ENCODE results near the gene NTNG1.
"Not testable (repeated sequence)": the region's sequence is repeated elsewhere in the genome, so short reads cannot be mapped to it uniquely, and the experiment has no call there.

Gene NTNG1

DNA sequence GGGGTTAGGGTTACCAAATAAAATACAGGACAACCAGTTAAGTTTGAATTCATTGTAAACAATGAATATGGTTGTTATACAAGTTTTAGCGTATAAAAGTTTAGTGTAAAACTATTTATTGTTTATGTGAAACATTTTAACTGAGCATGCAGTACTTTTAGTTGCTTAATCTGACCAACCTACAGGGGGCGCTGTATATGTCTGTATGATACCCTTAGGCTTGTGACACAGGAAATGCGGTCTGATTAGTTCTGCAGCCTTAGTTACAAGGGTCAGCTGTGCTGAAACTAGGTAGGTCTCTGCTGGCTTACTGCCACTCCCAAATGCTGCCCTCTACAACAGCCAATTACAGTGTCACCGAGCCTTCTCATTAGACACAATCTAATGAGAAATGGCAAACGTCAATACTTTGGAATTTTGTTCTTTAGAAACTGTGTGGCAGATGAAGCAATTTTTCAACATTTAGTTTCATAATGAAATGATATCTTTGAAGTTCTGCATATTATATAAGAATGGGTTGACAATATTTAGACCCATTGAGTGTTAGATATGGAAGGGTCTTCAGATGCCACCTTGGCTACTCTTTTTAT is 56.2 kb downstream of the NTNG1 start:
- DNase-seq = no peak

DNA sequence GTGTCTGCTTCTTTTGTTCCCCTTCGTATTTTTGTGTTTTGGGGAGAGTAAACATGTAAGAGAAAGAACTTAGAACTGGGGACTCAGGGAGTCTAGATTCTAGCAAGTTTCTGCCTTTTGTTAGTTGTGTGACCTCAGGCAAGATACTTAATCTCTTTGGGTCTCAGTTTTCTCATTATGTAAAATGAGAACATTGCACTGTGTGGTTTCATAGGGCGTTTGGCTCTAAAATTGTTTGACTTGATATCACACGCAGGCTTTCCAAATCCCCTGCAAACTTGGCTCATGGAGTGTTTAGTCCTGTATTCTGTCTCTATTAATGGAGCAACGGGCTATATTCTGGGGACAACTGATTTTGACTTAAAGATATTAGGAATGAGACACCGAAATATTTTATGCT is 57.7 kb downstream of the NTNG1 start:
- no peak for DNase-seq

DNA sequence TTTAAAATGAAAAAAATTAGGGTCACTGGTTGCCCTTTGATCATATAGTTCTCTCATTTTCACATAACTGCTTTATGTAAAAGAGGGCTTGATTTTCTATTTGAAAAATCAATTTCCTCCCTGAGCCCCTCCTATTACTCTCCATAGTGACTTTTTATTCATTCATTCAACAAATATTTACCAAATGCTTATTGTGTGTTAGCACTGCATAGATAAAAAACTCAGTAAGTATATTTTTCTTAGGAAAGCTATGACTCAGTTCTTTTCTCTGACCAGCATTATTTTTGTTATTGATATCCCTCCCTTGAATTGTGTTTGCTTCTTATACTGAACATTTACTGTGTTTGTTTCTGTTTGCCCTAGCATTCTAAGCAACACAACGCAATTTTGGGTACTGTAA is 59.8 kb downstream of the NTNG1 start:
- no peak for DNase-seq

DNA sequence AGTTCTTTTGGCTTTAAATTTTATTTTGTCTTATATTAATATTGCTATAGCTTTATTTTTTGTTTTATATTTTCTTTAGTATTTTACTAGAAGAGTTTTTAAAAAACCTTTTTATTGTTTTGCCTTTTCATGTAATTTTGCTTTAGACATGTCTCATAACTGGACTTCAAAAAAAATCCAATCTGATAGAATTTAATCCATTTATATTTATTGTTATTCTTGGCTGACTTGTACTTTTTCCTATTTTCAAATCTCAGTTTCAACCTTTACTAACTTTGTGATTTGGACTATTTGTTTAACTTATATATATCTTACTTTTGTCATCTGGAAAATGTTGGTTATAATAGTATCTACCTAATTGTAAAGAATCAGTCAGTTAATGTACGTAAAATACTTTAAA is 61.2 kb downstream of the NTNG1 start:
- no peak for DNase-seq

DNA sequence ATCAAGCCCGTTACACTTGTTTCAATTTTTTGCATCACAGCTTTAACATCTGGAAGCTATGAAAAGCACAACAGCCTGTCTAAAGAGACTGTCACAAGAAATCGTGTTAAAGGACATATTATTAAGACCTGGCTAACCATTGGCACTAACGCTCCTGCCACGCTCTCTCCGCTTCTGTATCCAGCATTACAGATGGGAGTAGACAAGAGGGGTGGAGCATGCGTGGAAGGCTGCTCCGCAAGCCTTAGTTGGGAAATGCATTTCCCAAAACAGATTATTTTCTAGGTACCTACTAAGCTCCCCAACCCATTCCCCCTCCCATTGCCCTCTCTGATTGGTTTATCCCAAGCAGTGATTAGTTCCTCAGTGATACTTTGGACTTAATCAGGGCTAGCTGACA is 72.4 kb downstream of the NTNG1 start:
- no peak for DNase-seq

DNA sequence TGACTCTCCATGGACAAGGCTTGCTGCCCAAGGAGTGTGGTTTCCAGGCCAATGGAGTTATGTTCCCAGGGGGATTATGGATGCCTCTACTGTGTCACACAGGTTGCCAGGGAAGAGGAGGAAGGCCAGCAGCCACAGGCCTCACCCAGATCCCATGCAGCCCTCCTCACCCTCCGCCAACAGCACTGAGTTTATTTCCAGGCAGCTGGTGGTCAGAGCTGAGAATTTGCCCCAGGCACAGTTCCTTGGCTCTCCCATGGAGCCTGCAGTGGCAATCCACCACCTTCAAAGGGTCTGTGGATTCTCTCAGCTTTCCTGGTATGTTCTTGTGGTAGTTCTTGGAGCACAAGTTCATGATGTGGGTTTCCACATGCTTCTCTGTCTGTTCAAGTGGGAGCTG is 79.2 kb downstream of the NTNG1 start:
- DNase-seq = no peak

DNA sequence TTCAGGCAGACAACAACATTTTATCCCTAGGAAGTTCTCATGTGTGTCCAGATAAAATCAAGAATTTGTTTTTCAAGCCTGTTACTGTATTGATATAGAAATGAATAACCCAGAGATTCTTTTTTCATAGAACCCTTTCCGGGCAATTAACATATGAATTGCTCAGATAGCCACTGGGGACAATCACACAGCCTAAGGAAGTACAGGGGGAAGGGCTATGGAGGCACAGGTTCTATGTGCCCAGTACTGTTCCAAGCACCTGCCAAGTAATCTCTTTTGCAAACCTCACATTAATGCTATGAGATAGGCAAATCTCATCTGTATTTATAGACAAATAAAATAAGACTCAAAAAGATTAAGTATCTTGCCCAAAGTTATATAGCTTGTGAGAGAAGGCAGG is 84.9 kb downstream of the NTNG1 start:
- no peak for DNase-seq

DNA sequence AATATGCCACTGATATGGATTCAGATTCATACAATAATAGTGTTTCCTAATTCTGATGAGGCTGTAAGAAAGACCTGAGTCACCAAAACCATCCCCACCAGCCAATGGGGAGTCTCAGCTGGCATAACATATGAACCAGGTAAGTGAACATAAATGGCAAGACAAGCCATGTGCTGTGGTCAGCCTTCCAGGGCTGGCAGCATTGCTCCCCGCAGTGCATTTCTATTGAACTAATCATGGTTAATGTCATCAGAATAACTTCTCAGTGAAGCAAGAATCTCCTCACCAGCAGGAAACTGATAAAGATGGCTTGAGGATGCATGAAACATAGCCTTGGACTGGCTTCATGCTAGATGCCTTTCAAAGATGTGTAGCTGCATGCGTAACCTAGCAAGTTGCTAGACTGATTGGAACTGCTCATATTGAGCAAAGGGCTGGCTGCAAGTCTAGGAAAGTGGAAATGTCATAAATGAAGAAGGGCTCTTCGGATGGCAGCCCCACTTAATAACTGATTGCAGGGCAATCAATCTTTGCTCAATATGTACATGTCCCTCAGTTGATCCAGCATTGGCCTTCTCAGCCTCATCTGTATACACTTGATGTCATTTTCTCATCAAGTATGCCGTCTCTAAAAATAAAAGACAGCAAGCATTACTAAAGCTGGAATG is 88.0 kb downstream of the NTNG1 start:
- DNase-seq = no peak

DNA sequence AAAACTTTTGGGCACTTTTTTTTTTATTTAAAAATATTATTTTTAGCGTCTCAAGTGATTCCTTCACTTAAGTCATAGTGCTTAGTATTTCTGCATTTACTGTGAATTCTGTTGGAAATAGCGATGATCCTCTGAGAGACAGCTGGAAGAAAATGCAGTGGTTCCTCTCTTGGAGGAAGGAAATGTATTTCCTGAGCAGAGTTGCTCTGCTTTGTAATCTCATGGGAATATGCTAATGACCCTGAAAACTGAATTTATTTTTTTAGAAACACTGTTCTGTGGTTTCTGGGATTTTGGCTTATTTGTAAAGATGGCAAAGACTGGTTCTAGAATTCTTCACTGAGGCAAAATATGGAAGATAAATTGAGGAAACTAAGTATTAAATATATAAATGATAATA is 88.9 kb downstream of the NTNG1 start:
- DNase-seq = no peak

DNA sequence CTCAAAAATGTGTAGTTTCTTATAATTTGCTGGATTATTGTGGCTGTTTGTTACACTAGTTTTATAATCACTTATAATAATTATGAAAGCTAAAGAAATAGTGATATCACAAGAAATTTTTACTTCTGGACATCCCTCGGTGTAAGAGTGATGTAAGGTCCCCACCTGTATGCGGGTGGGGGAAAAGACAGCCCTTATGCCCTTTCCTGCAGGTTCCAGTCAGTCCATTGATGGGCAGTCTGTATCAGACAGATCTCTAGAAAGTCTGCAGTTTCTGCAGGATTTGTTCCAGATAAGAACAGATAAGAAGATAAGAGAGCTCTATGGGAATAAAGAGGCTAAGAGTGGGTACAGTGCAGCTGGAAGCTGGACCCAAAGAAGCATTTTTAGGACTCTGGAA is 89.3 kb downstream of the NTNG1 start:
- DNase-seq = no peak

DNA sequence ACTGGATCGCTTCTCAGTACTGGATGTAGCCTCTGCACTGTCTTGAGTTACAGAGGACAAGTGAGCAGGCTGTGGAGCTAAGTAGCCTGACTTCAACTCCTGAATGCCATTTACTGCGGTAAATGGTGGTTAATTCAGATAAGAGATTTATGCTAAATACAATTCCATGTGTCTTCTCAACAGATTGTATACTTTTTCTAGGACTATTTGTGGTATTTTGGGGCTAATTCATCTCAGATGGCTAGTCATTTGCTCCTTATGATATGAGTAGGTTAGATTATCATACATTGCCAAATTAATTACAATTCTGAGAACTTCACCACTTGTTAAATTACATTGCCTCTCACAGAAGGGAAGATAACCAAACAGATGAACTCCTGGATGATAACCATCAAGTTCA is 90.5 kb downstream of the NTNG1 start:
- DNase-seq = no peak

DNA sequence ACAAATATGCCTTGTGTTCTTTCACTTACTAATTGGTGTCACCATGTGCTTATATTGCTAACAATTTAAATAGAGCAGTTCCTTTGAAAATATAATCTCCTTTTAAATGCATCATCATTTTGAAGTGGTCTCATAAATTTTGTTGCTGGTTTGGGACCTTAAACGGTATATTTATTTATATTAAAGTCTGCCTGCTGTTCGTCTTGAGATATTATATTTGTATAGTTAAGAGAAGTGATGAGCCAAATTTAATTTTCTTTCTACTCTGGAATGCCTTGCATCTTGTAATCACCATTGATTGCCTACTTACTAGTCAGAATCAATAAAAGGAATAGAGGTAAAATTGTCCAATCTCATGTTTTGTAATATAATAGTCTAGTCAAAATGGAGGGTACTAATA is 91.6 kb downstream of the NTNG1 start:
- DNase-seq = no peak

DNA sequence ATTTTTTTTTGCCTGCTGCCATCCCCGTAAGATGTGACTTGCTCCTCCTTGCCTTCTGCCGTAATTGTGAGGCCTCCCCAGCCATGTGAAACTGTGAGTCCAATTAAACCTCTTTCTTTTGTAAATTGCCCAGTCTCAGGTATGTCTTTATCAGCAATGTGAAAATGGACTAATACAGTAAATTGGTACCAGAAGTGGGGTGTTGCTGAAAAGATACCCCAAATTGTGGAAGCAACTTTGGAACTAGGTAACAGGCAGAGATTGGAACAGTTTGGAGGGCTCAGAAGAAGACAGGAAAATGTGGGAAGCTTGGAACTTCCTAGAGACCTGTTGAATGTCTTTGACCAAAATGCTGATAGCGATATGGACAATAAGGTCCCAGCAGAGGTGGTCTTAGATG is 95.9 kb downstream of the NTNG1 start:
- DNase-seq = not testable (repeated sequence)

DNA sequence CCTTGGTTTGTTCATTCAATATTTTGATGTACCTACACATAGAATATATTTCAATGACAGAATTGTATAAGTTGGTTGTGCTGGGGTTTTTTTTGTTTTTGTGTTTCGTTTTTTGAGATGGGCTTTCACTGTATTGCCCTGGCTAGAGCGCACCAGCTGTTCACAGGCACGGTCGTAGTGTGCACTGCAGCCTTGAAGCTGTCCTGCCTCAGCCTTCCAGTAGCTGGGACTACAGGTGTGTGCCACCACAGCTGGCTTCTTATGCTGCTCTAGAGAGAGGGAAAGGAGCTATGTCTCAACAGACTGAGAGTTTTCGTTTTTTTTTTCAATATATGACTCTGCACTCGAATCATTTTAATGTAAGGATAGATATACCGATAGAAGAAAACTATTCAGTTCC is 102.6 kb downstream of the NTNG1 start:
- DNase-seq = no peak

DNA sequence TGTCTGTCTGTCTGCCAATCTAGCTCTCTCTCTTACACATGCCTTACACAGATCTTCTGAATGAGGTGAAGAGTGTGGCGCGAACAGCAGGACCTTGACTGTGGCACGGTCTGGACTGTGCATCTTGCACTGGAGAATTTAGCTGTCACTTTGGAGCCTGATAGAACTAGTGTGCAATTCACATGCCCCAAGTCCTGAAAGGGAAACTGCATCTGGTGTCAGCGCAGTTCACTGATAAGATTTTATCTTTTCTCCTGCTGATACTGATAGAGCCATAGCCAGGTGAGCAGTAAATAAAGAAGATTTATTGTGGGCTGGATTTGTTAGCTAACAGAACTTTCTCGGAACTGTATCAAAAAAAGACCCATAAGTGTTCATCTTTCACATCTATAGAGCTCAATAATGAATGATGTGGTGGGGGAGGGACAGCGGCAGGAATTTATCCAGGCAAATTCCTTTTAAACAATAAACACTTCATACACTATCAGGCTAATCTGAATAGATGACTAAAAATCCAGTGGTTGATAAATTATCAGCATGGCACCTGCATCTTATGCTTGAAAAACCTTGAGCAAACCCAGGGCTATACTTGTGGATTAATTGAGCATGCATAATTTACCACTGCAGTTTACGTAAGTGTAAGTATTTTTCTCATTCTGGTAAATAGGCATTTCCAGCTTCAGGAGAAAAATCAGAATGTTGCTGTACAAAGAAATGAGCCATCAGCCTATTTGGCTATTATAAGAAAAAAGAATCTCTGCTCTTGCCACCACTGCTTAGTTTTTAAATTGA is 104.1 kb downstream of the NTNG1 start:
- no peak for DNase-seq

DNA sequence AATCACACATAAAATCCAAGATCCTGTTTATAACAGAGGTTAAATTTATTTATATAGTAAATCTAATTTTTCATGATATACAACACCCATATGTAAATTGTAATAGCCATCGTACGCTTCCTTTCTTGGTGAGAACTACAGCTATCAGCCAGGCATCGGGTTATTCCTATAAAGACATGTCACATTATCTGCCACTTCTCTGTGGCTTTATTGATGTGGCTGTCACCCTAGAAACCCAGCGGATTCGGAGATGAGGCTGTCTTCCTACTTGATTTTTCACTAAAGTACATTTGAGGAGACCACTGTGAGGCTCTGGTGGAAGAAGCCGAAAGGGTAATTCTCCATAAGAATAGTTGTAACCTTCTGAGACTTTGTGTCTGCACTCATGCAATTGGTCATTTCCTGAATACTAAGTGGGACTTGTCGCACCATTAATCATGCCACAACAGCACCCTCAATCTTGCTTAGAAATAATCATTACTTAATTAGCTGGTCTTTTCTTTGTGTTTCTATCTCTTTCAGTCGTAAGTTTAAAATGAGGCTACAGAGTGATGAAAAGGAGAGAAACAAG is 106.0 kb downstream of the NTNG1 start:
- DNase-seq = no peak

DNA sequence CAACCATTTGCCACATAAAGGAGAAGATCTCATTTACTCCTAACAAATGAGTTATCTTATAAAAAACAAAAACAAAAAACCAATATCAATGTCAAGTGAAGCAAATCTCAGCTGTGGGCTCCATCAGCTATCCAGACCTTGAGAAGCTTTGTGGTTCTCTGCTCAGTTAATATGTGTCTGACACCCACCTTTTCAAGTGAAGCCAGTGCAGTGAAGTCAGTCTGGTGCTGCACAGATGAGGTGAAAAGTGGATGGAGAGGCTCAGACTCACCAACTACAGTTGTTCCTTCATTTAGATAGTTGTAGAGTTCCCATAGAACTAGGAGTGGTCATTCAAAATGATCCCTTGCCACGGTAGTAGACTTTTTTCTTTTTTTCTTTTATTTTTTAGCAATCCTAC is 106.8 kb downstream of the NTNG1 start:
- no peak for DNase-seq

DNA sequence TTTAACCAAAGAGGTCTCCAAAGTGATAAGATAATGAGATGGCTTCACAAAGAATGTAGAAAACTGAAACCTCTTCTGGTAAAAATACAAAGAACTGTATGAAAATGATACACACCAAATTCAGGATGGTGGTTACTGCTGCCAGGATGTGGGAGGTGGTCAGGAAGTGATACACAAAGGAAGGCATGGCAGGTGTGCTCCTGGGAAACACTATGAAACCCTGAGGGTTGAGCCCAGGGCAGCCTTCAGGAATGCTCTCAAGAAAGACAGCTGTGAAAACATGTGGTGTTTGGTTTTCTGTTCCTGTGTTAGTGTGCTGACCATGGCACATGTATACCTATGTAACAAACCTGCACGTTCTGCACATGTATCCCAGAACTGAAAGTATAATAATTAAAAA is 109.3 kb downstream of the NTNG1 start:
- no peak for DNase-seq

DNA sequence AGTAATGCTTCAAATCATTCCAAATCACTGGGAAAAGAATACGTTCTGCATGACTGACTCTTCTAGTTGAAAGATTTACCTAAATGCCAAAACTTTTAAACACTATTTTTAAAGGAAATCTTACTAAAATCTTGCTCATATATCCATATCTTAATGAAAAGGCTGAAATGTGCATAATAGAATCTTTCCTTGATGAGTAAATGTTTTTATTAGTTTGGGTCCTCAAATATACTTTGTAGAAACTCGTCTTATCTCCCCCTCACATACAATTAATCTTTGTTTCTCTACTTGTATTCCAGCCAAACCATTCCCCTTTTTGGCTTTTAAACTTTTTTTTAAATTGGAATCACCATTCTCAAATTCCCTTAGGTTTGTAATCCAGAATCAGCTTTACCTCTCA is 110.2 kb downstream of the NTNG1 start:
- DNase-seq = no peak

DNA sequence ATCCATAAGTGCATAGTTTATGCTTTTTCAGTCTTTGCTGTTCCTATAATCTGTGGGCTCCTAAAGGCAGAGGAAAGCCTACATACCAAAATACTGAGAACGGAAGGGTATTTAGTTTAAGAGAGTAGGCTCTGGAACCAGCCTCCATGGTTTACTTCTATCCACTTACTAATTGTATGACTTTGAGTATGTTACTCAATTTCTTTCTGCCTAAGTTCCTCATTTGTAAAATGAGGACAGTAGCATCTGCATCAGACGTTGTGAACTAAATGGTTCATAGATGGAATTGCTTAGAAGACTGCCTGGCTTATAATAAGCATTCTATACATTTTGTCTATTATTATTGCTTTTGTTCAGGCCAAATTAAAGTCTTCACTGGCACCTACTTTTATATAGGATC is 111.0 kb downstream of the NTNG1 start:
- DNase-seq = no peak

DNA sequence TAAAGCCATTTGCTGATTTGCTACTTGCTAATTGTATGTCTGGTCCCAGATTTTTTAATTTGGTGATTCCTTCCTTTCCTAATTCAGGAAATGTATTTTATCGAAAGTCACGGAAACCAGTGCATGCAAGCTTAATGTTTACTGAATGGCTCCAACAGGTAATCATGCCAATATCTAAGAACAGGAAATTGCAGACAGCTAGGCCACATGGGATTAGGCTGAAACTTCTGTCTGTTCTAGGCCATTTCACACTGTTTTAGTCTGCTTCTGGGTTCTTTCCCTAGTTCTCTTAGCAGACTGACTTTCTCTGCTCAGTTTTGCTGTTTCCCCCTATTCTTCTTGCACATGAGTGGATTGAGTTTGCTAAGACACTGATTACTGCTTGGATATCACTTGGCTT is 111.4 kb downstream of the NTNG1 start:
- DNase-seq = no peak

DNA sequence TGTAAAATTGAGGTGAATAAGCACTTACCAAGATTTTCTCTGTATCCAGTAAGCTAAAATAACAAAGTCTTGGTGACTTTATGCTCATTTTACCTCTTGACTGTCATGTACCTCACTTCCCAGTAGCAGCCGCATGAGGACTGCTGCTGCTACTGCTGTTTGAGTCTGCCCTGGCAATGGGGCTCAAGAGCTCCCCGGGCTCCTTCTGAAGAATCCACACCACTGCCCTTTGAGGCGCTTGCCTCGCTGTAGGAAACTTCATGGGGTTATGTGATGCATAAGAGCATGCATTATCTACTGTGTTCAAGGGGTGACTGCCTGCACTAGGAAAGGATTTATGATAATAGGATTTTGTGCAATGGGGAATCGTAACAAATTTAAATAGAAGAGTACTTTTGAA is 113.5 kb downstream of the NTNG1 start:
- no peak for DNase-seq

DNA sequence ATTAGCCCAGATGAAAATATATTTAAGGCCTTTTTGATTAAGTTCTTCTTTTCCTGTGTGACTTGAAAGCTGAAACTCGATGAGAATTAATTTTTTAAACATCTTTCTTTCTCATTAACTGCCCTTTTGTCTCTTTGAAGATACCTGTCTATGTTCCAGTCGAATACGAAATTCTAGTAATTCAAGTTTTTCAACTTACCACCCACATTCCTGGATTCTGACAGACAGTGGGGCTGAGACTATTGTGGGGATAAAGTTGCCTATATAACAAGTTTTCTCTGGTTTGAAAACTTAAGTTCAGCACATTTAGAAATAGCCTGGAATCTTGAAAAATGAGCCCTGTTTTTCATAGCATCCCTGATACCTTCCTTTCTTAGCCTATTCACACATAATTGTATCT is 114.6 kb downstream of the NTNG1 start:
- DNase-seq = no peak
